CD14-positive monocyte (primary cell): ENCODE data around the gene COL25A1. TPM values are rescaled to one million over a fixed set of nuclear protein-coding genes. Genes with fewer than 3 reads are reported as not detected.

Experiments
- DNase-seq, 3 donors: peaks; one replicate each; pipeline ENCODE4 v3.0.0-alpha.2; 2011 to 2022
- H2AFZ ChIP-seq: 2 replicates; pipeline ENCODE4 v1.6.0; 2012; ENCODE audit warnings: mild to moderate bottlenecking, low read depth, low read length, inconsistent platforms; ENCODE audit not compliant: insufficient read depth, poor library complexity, severe bottlenecking
- H3K27ac ChIP-seq, 2 donors: 1 replicate in 1 of 2; 2 replicates in 1 of 2; pipeline ENCODE4 v1.5.1; 2012 to 2013; ENCODE audit warnings: low read length in 2 of 2, control low read depth in 1 of 2, inconsistent platforms in 1 of 2, low read depth in 1 of 2, mild to moderate bottlenecking in 1 of 2
- H3K27me3 ChIP-seq, 2 donors: one replicate each; pipeline versions ENCODE4 v1.6.0 to v1.6.1; 2011 to 2013; ENCODE audit warnings: low read length in 2 of 2; ENCODE audit not compliant: control insufficient read depth in 2 of 2, insufficient read depth in 2 of 2
- H3K36me3 ChIP-seq, 2 donors: replicated peaks in 1 of 2; 1 replicate in 1 of 2; 2 replicates in 1 of 2; pipeline versions ENCODE4 v1.5.1 to v1.6.1; 2012 to 2013; ENCODE audit warnings: low read length in 2 of 2, control low read depth in 1 of 2, inconsistent platforms in 1 of 2, mild to moderate bottlenecking in 1 of 2; ENCODE audit not compliant: insufficient read depth in 2 of 2, control insufficient read depth in 1 of 2
- H3K4me1 ChIP-seq, 2 donors: 1 replicate in 1 of 2; 2 replicates in 1 of 2; pipeline versions ENCODE4 v1.5.1 to v1.6.1; 2012 to 2013; ENCODE audit warnings: low read length in 2 of 2, control low read depth in 1 of 2, inconsistent platforms in 1 of 2, mild to moderate bottlenecking in 1 of 2, moderate library complexity in 1 of 2; ENCODE audit not compliant: insufficient read depth in 2 of 2, control insufficient read depth in 1 of 2
- H3K4me2 ChIP-seq: replicated peaks from 2 replicates; pipeline ENCODE3; 2012; ENCODE audit warnings: low read length, moderate library complexity, mild to moderate bottlenecking; ENCODE audit not compliant: poor library complexity, severe bottlenecking; ENCODE audit errors: extremely low read depth
- H3K4me3 ChIP-seq, 3 experiments: fragments of 200-600 bp in 1 of 3; sonication (generic) in 1 of 3; replicated peaks in 1 of 3; 1 replicate in 2 of 3; 2 replicates in 1 of 3; pipeline ENCODE4 v1.5.1; 2011 to 2013; ENCODE audit warnings: low read length in 3 of 3, mild to moderate bottlenecking in 3 of 3, control low read depth in 2 of 3, low read depth in 2 of 3, inconsistent platforms in 1 of 3, moderate library complexity in 1 of 3
- H3K79me2 ChIP-seq: 2 replicates; pipeline ENCODE4 v1.6.0; 2012; ENCODE audit warnings: mild to moderate bottlenecking, control low read depth, inconsistent platforms, low read length, moderate library complexity; ENCODE audit not compliant: insufficient read depth
- H3K9ac ChIP-seq: 2 replicates; pipeline ENCODE4 v1.6.0; 2017; ENCODE audit warnings: low read length, mild to moderate bottlenecking; ENCODE audit not compliant: insufficient read depth, poor library complexity, severe bottlenecking
- H3K9me3 ChIP-seq, 2 donors: replicated peaks in 1 of 2; 1 replicate in 1 of 2; 2 replicates in 1 of 2; pipeline versions ENCODE4 v1.5.1 to v1.6.1; 2012 to 2013; ENCODE audit warnings: low read length in 2 of 2, control low read depth in 1 of 2; ENCODE audit not compliant: control insufficient read depth in 1 of 2, insufficient read depth in 1 of 2
- H4K20me1 ChIP-seq: 2 replicates; pipeline ENCODE4 v1.6.0; 2012; ENCODE audit warnings: mild to moderate bottlenecking, low read length, control low read depth, moderate library complexity; ENCODE audit not compliant: insufficient read depth
- H3K27ac Mint-ChIP-seq, 7 donors: one replicate each; pipeline ENCODE4 v1.8.0; 2020; ENCODE audit warnings: mild to moderate bottlenecking in 7 of 7, mixed read lengths in 7 of 7, moderate library complexity in 6 of 7, inconsistent platforms in 2 of 7
- H3K27me3 Mint-ChIP-seq, 3 donors: one replicate each; pipeline ENCODE4 v1.8.0; 2021 to 2022; ENCODE audit warnings: low read depth in 3 of 3, mild to moderate bottlenecking in 3 of 3, mixed read lengths in 3 of 3, moderate library complexity in 3 of 3, inconsistent platforms in 1 of 3
- H3K36me3 Mint-ChIP-seq, 2 donors: one replicate each; pipeline ENCODE4 v1.8.0; 2020; ENCODE audit warnings: mixed read lengths in 2 of 2, inconsistent platforms in 1 of 2, mild to moderate bottlenecking in 1 of 2
- H3K4me1 Mint-ChIP-seq: one replicate; pipeline ENCODE4 v1.8.0; 2020; ENCODE audit warnings: mild to moderate bottlenecking, mixed read lengths
- H3K4me3 Mint-ChIP-seq, 2 donors: one replicate each; pipeline ENCODE4 v1.8.0; 2020; ENCODE audit warnings: mild to moderate bottlenecking in 2 of 2, mixed read lengths in 2 of 2, moderate library complexity in 1 of 2
- H3K9me3 Mint-ChIP-seq, 7 donors: one replicate each; pipeline ENCODE4 v1.8.0; 2020 to 2022; ENCODE audit warnings: mixed read lengths in 7 of 7, mild to moderate bottlenecking in 6 of 7, moderate library complexity in 6 of 7, inconsistent platforms in 2 of 7
- CTCF ChIP-seq: fragments of 200-600 bp; IDR thresholded peaks from one replicate; pipeline ENCODE4 v1.8.0; 2022; ENCODE audit warnings: antibody characterized with exemption, mild to moderate bottlenecking
- WGBS: methylation state at CpG from one replicate; pipeline ENCODE4 v1.1.5; 2013; ENCODE audit warnings: missing lambda C conversion rate; ENCODE audit not compliant: insufficient coverage; 5-methylcytosine and 5-hydroxymethylcytosine counted together
- intact Hi-C, 2 donors: fragments of 100-400 bp; cut with micrococcal nuclease; formaldehyde crosslinking; loops; one replicate each; pipeline versions ENCODE4 v1.15.0 to v1.15.1; 2023
- polyA plus RNA-seq, 3 donors: library from polyadenylated mRNA; depleted of rRNA in 1 of 3; unstranded in 2 of 3; stranded (reverse) in 1 of 3; fragments of 300-500 nt in 2 of 3; fragments of >200 nt in 1 of 3; fragmentation: Illumina TruSeq in 2 of 3; gene quantifications; 1 replicate in 2 of 3; 2 replicates in 1 of 3; pipeline ENCODE4 v1.2.3, GENCODE V29; 2012 to 2021

The COL25A1 gene
- polyA plus RNA-seq, 3 donors: not detected

DNA sequence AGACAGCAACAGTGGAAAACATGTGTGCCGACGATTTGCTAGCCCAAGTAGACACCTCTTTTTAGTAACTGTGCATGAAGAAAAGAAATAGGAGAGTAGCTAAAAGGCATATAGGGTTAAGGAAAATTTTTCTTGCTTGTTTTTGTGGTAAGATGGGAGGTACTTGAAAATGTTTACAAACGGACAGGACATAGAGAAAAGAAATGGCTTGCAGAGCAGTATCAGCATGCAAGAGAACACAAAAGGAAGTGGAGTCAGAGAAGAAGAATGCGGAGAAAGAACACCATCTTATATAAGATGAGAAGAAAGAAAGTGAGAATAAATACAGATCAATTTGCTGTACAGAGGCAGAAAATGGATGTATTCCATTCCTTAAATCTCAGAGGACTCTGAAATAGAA is 275.9 kb downstream of the COL25A1 start:
- Histone ChIP-seq H4K20me1 (no peaks in the 10 kb centered on the region), H3K4me2 (no peak overlapping the region), H3K36me3 (no peaks in the 10 kb centered on the region), H3K4me1 (no peaks in the 10 kb centered on the region), H3K79me2 (no peaks in the 10 kb centered on the region), H3K9me3 (peaks cover 6 to 17% of the 10 kb centered on the region in 2 donors), H3K4me3 (no peak overlapping the region), H3K27ac (no peak overlapping the region), H2AFZ (no peak overlapping the region), H3K9ac (no peak overlapping the region), H3K27me3 (no peaks in the 10 kb centered on the region)
- Mint-ChIP-seq H3K36me3 (no peaks in the 10 kb centered on the region), H3K4me1 (no peaks in the 10 kb centered on the region), H3K27me3 (peaks cover 0 to 5% (median 1%) of the 10 kb centered on the region in 3 donors), H3K4me3 (no peak overlapping the region), H3K9me3 (peaks cover 5 to 15% (median 8%) of the 10 kb centered on the region in 7 donors), H3K27ac (no peak overlapping the region)
- DNase-seq: no peak
- no peak for TF ChIP-seq CTCF
- intact Hi-C loops: no loop called here
- WGBS: 86% methylated on average over 2 of the region's 4 CpGs

DNA sequence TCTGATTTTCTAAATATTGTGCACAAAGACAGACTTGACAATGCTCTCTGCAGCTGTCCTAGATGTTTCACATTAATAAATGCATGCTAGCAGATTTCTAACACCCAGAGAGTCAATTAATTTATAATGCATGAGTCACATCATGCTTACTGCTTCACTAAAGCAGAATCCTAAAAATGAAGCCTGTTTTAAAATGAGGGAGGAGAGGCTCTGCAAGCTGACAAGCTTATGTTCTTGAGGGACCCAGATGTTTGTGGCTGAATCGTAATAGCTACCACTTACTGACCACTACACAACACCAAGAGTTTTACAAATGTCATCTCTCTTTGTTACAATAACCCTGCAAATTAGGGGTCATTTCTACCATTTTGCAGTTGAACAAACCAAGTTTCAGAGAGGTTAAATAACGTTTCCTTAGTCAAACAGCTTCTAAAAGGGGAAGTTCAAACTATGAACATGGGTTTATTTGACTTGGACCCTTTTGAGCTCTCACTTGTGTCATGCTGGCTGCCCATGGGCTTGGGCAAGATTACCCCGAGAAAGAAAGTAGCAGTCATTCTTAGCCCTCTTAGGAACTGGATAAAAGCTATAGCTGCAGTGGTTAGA is 276.9 kb downstream of the COL25A1 start:
- Histone ChIP-seq H3K9ac (no peak overlapping the region), H3K4me3 (no peak overlapping the region), H3K4me2 (no peak overlapping the region), H3K36me3 (no peaks in the 10 kb centered on the region), H3K27ac (no peak overlapping the region), H3K4me1 (no peaks in the 10 kb centered on the region), H3K27me3 (no peaks in the 10 kb centered on the region), H4K20me1 (no peaks in the 10 kb centered on the region), H3K79me2 (no peaks in the 10 kb centered on the region), H2AFZ (no peak overlapping the region), H3K9me3 (peaks cover 13 to 24% of the 10 kb centered on the region in 2 donors)
- DNase-seq: no peak
- 57% methylated on average over 1 of the region's 3 CpGs for WGBS
- no peak for TF ChIP-seq CTCF
- Mint-ChIP-seq H3K27ac (no peak overlapping the region), H3K4me1 (no peaks in the 10 kb centered on the region), H3K27me3 (peaks cover 0 to 5% (median 1%) of the 10 kb centered on the region in 3 donors), H3K9me3 (peaks cover 4 to 20% (median 12%) of the 10 kb centered on the region in 7 donors), H3K36me3 (no peaks in the 10 kb centered on the region), H3K4me3 (no peak overlapping the region)
- intact Hi-C loops: no loop called here
